HG03025 (cell line): Measurements from ENCODE around the gene FRMD4A.
"Not testable (repeated sequence)": the region's sequence is repeated elsewhere in the genome, so short reads cannot be mapped to it uniquely, and the experiment has no call there.

Experiments
- ATAC-seq: cut with Tn5 transposase; IDR thresholded peaks from one replicate; pipeline ENCODE4 v1.9.1; 2021; ENCODE audit warnings: mild to moderate bottlenecking, moderate library complexity; ENCODE audit not compliant: unreplicated experiment, low FRiP score

FRMD4A gene

GRCh38 chr10:13925971-13926780, 404.5 kb downstream of the FRMD4A start:
- no peak for ATAC-seq

GRCh38 chr10:13924040-13924725, 406.5 kb downstream of the FRMD4A start:
- ATAC-seq: no peak

DNA sequence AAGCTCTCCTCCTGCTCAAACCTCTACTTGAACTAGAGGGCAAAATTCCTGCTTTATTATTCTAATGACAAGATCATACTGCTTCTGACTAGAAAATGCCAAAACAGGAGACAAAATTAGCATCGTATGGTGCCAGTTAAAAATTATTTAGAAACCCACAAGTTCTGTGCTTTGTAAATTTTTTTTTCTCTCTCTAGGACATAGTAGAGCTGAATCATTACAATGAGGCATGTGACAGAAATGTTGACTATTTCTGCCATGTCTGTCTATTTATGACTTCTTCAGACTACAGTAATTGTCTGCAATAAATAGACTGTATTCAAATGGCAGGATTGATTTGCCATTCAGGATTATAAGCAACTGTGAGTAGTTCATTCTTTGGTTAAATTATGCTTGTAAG, 408.1 kb downstream of the FRMD4A start:
- no peak for ATAC-seq

DNA sequence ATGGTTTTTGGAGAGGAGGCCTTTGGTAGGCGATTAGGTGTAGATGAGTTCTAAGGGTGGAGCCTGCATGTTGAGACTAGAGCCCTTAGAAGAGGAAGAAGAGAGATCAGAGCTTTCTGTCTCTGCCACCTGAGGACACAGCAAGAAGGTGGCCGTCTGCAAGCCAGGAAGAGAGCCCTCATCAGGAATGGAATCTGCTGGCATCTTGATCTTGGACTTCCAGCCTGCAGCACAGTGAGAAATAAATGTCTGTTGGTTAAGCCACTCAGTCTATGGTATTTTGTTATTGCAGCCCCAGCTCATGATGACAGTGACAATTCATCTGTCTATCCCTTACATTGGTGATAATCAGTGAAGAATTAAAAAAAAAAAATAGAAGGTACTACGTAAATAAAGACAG, 408.8 kb downstream of the FRMD4A start:
- no peak for ATAC-seq

- ATAC-seq: not testable (repeated sequence)
Observed at GRCh38 chr10:13921131-13921530, 409.6 kb downstream of the FRMD4A start.

DNA sequence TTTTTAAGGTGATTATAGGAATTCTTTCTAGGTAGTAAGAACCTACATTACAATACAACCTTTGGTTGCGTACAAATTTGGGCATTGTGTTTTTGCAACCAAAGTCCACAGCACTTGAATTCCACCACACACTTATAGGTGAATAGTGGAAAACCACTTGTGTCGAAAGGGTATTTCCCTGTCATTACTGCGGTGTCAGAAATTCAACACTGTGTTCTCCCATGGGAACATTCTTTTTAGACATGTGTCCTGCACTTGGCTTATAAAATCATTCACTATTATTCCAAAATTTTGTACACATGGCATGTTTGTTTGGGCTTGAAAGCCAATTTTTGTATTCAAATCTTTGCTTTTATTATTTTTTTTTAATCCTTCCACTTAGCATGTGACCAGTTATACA, 410.3 kb downstream of the FRMD4A start:
- ATAC-seq: no peak

DNA sequence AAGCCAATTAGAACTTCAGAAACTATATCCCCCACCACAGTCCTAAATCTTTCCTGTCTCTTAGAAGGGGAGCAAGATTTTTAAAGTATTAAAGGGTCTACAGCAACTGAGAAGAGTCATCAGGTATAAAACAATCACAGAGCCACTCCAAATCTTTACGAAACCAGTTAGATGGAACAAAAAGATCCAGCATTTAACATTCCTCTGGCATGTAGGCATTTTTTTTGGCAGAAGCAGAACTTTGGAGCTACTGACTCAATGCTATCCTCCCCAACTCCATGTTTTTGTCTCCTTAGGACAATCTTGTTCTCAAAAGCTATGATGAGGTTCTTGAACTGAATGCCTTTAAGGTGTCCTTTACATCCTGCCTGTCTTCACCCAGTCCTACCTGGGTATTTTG, 410.7 kb downstream of the FRMD4A start:
- no peak for ATAC-seq

DNA sequence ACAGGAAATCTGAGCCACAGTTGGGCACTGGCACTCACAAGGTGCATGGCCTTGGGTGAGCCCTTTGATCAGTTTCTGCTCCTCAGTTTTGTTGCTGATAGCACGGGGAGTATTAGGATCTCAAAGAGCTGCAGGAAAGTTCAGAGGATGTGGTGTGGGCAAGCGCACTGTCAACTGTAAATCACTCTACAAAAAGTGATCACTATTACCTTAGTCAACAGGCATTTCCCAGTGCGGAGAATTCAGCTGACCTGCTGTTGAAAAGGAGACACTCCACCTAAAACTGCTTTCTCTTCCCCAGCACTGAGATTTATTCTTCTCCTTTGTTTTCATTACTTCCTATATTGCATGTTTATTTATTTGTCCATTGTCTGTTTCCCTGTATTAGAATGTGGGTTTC, 412.9 kb downstream of the FRMD4A start:
- ATAC-seq: no peak

DNA sequence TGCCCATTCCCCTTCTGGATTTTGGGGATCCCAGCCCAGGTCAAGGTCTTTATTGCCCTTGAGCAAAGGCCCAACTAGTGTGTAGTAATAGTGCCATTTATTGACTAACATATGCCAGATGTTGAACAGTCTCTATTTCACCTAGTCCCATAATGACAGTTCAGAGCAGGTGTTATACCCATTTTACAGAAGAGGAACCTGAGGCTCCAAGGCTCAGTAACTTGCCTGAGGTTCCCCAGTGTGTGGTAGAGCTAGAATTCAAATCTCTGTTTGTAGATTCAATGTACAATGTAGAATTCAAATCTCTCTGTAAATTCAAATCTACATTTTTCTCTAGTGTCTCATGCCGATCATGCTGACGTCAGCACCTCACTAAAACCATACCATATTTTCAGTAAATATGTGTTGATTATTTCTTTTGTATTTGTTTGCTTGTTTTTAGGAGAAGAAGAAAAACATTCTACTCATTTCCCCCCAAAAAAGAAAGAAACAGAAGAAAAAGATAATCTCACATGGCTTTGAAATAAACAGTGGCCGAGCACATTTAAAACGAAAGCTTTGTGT, 414.3 kb downstream of the FRMD4A start:
- ATAC-seq: no peak

DNA sequence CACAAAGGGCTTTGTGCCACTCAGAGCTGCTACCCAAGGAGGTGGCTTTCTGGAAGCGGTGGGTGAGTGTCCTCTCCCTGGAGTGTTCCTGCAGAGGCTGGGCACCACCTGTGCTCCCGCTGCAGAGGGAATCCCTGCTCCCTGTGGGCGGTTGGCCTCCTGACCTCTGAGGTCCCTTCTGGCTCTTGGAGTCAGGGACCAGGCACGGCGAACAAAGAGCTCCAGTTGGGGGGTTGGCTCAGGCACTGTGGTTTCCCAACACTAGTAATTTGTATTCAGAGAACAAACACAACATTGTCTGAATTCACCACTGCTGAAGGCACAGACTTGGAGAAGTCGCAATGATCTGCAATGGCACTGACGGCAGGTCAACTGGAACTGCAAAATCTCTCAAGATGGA, 415.0 kb downstream of the FRMD4A start:
- ATAC-seq: no peak

- no peak for ATAC-seq
Observed at GRCh38 chr10:13913897-13914296, 416.8 kb downstream of the FRMD4A start.

GRCh38 chr10:13911821-13912520, 418.8 kb downstream of the FRMD4A start:
- no peak for ATAC-seq

GRCh38 chr10:13909516-13910258, 421.0 kb downstream of the FRMD4A start:
- no peak for ATAC-seq

GRCh38 chr10:13908475-13908874, 422.2 kb downstream of the FRMD4A start:
- ATAC-seq: no peak

DNA sequence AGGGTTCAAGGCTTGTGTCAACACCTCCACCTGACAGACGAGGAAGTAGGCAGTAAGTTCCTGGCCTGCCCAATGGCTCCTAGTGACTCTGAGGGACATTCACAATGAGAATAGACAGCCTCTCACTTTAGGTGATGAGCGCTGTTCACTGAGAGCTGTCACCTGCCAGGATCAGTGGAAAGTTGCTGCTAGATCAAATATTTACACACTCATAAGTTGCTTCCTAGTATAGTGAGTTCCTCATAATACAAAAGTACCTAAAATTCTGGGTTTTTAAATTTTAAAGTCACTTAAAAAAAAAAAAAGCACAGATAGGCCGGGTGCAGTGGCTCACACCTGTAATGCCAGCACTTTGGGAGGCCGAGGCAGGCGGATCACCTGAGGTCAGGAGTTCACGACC, 423.2 kb downstream of the FRMD4A start:
- no peak for ATAC-seq

DNA sequence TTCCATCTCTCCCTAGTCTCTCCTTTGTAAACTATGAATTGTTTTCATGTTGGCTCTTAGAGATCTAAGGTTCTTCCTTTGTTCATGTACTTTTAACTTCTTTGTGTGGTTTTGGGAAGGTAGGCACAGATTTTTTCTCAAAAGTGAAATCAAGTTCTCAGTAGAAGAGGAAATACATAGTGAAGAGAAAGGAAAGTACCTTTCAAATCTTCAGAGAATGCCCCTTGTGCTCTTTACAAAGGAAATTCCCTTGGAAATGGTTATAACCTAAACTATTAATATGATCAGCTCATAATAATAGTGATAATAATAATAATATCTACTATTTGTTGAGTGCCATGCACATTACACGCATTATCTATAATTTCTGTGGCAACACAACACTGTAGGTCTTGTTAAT, 425.4 kb downstream of the FRMD4A start:
- no peak for ATAC-seq

DNA sequence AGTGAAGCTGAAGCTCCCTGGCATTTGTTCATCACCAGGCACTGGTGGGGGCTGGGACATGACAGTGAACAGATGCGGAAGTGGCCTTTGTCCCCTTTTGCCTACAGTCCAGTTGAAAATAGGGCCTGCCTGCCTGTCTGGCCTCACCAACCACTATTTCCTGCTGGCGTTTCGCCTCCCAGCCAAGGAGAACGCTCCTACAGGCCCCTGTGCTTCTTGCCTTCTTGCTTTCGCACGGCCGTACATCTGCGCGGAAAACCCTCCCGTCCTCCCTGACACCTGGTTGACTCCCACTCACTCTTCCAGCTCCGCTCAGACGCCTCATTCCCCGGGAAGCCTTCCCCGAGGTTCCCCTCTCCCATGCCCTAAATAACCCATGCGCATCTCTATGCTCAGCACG, 426.7 kb downstream of the FRMD4A start:
- no peak for ATAC-seq

DNA sequence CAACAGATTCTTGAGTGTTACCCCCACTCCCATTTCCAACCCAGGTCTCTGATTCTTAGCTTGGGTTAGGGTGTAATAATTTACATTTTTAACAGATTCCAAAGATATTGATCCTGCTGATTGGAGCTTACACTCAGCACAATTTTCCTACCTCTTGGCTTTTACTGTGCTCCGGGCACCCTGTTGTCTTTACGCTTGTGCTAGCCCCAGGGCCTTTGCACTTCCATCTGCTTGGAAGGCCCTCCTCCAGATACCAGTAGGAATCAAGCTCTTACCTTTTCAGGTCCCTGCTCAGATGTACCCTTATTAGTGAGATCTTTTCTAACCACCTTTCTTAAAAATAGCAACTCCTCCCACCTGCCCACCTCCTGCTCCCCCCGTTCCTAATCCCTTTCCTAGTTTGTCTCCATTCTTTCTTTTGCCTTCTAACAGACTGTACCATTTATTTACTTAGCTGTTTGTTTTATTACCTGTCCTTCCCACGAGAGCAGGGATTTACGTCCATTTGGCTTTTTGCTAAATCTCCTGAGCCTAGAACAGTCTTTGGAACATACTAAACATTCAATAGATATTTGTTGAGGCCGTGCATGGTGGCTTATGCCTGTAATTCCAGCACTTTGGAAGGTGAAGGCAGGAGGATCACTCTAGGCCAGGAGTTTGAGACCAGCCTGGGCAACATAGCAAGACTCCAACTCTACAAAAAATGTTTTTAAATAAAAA, 427.7 kb downstream of the FRMD4A start:
- ATAC-seq: no peak

DNA sequence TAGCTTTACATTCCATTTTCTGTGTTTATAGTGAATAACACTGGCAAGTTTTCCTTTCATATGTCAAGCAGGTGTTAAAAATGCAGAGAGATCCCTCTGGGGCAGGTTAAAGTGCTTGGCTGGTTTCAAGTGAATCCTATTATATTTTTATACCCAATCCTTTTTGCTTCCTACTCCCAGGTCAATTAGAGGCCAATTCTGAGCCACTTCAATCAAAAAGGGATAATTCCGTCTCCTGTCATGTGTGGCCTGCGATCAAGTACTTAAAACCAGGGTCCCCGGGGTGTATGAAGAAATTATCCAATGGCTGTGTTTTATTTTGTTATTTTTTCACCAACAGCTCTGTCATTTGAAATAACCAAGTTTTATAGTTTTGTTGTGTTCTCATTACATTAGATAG, 430.8 kb downstream of the FRMD4A start:
- no peak for ATAC-seq

GRCh38 chr10:13896146-13896545, 434.6 kb downstream of the FRMD4A start:
- not testable (repeated sequence) for ATAC-seq
